Mesenchymal stem cell (in vitro differentiated cells and primary cell): ENCODE data around the gene RTL3.

ENCODE experiments used
- DNase-seq: peaks from one replicate; pipeline ENCODE4 v3.0.0-alpha.2; 2013
- H2AFZ ChIP-seq: one replicate; pipeline ENCODE4 v1.6.1; 2013; ENCODE audit warnings: low read depth, mild to moderate bottlenecking, control low read depth, inconsistent platforms, low read length, moderate library complexity
- H2AK5ac ChIP-seq: 2 replicates; pipeline ENCODE4 v1.6.1; 2013; ENCODE audit warnings: low read length, moderate library complexity, mild to moderate bottlenecking, inconsistent platforms; ENCODE audit not compliant: severe bottlenecking
- H2BK120ac ChIP-seq: one replicate; pipeline ENCODE4 v1.6.1; 2013; ENCODE audit warnings: low read depth, mild to moderate bottlenecking, inconsistent platforms, low read length, moderate library complexity
- H2BK12ac ChIP-seq, 2 experiments: one replicate each; pipeline ENCODE4 v1.6.1; 2013; ENCODE audit warnings: inconsistent platforms in 2 of 2, low read length in 2 of 2, mild to moderate bottlenecking in 2 of 2, moderate library complexity in 2 of 2, control low read depth in 1 of 2
- H2BK15ac ChIP-seq: one replicate; pipeline ENCODE4 v1.6.1; 2013; ENCODE audit warnings: mild to moderate bottlenecking, low read depth, inconsistent platforms; ENCODE audit not compliant: poor library complexity, severe bottlenecking
- H2BK5ac ChIP-seq: 2 replicates; pipeline ENCODE4 v1.6.1; 2013; ENCODE audit warnings: low read depth, mild to moderate bottlenecking, low read length, control low read depth, inconsistent platforms; ENCODE audit not compliant: poor library complexity, severe bottlenecking
- H3K14ac ChIP-seq, 2 experiments: one replicate each; pipeline ENCODE4 v1.6.1; 2013; ENCODE audit warnings: inconsistent platforms in 2 of 2, low read length in 2 of 2, control low read depth in 1 of 2, mild to moderate bottlenecking in 1 of 2, moderate library complexity in 1 of 2
- H3K18ac ChIP-seq, 2 experiments: one replicate each; pipeline ENCODE4 v1.6.1; 2013; ENCODE audit warnings: inconsistent platforms in 2 of 2, low read length in 2 of 2, control low read depth in 1 of 2, low read depth in 1 of 2, mild to moderate bottlenecking in 1 of 2
- H3K23ac ChIP-seq, 2 experiments: one replicate each; pipeline ENCODE4 v1.6.1; 2013; ENCODE audit warnings: inconsistent platforms in 2 of 2, low read length in 2 of 2, mild to moderate bottlenecking in 2 of 2, moderate library complexity in 2 of 2, control low read depth in 1 of 2
- H3K27ac ChIP-seq: 2 replicates; pipeline ENCODE4 v1.5.1; 2013; ENCODE audit warnings: mild to moderate bottlenecking, moderate library complexity, low read length, control low read depth, inconsistent platforms; ENCODE audit not compliant: poor library complexity, severe bottlenecking
- H3K27me3 ChIP-seq, 2 experiments: 2 replicates each; pipeline versions ENCODE4 v1.6.1 to v1.7.0; 2013; ENCODE audit warnings: low read length in 2 of 2, mild to moderate bottlenecking in 2 of 2, moderate library complexity in 2 of 2, control low read depth in 1 of 2, inconsistent platforms in 1 of 2; ENCODE audit not compliant: control insufficient read depth in 1 of 2, insufficient read depth in 1 of 2
- H3K36me3 ChIP-seq, 2 experiments: 2 replicates each; pipeline versions ENCODE4 v1.6.1 to v1.7.0; 2013; ENCODE audit warnings: low read length in 2 of 2, control low read depth in 1 of 2, inconsistent platforms in 1 of 2, low read depth in 1 of 2, mild to moderate bottlenecking in 1 of 2; ENCODE audit not compliant: insufficient read depth in 2 of 2, control insufficient read depth in 1 of 2
- H3K4ac ChIP-seq, 2 experiments: one replicate each; pipeline ENCODE4 v1.6.1; 2013; ENCODE audit warnings: inconsistent platforms in 2 of 2, low read length in 2 of 2, mild to moderate bottlenecking in 2 of 2, moderate library complexity in 2 of 2, control low read depth in 1 of 2, low read depth in 1 of 2
- H3K4me1 ChIP-seq: 2 replicates; pipeline ENCODE4 v1.6.1; 2013; ENCODE audit warnings: low read depth, low read length, control low read depth; ENCODE audit not compliant: control insufficient read depth, insufficient read depth
- H3K4me2 ChIP-seq: 2 replicates; pipeline ENCODE4 v1.6.1; 2013; ENCODE audit warnings: low read length, mild to moderate bottlenecking, inconsistent platforms; ENCODE audit not compliant: poor library complexity, severe bottlenecking
- H3K4me3 ChIP-seq, 2 experiments: 2 replicates each; pipeline versions ENCODE4 v1.5.1 to v1.7.0; 2013; ENCODE audit warnings: low read length in 2 of 2, mild to moderate bottlenecking in 2 of 2, control low read depth in 1 of 2, low read depth in 1 of 2; ENCODE audit not compliant: insufficient read depth in 1 of 2
- H3K79me1 ChIP-seq: replicated peaks from 2 replicates; pipeline ENCODE4 v1.6.1; 2013; ENCODE audit warnings: mild to moderate bottlenecking, control low read depth, low read length, inconsistent platforms; ENCODE audit not compliant: poor library complexity, severe bottlenecking
- H3K9ac ChIP-seq: 2 replicates; pipeline ENCODE4 v1.7.0; 2013; ENCODE audit warnings: mild to moderate bottlenecking, low read length, moderate library complexity
- H3K9me3 ChIP-seq: 2 replicates; pipeline ENCODE4 v1.7.0; 2013; ENCODE audit warnings: mild to moderate bottlenecking, low read length; ENCODE audit not compliant: control insufficient read depth
- H4K8ac ChIP-seq: one replicate; pipeline ENCODE4 v1.6.1; 2013; ENCODE audit warnings: inconsistent platforms, mild to moderate bottlenecking, low read length, moderate library complexity
- H4K91ac ChIP-seq: one replicate; pipeline ENCODE4 v1.6.1; 2013; ENCODE audit warnings: mild to moderate bottlenecking, low read length, inconsistent platforms
- WGBS: methylation state at CpG from one replicate; pipeline ENCODE4 v1.1.7; 2013; ENCODE audit warnings: mixed read lengths; 5-methylcytosine and 5-hydroxymethylcytosine counted together

RTL3 gene

GRCh38 chrX:78622831-78623230 lies 36.3 kb downstream of the RTL3 start:
- Histone ChIP-seq H2BK5ac (no peak overlapping the region), H3K9ac (no peak overlapping the region)
- 29% methylated on average over 1 of the region's 1 CpG for WGBS

GRCh38 chrX:78619834-78620233 lies 39.3 kb downstream of the RTL3 start:
- Histone ChIP-seq H3K36me3 (no peaks in the 10 kb centered on the region), H2BK15ac (no peak overlapping the region), H2BK12ac (no peak overlapping the region), H3K9me3 (no peaks in the 10 kb centered on the region), H2BK5ac (no peak overlapping the region), H3K4me2 (no peak overlapping the region), H2BK120ac (no peak overlapping the region), H3K27me3 (no peaks in the 10 kb centered on the region), H3K27ac (no peak overlapping the region), H3K18ac (no peak overlapping the region), H2AK5ac (no peak overlapping the region), H4K8ac (no peak overlapping the region), H3K4me3 (no peak overlapping the region), H3K9ac (no peak overlapping the region), H3K79me1 (no peaks in the 10 kb centered on the region), H3K4ac (no peak overlapping the region), H3K4me1 (no peaks in the 10 kb centered on the region), H3K23ac (no peak overlapping the region), H3K14ac (no peak overlapping the region), H4K91ac (no peak overlapping the region), H2AFZ (no peak overlapping the region)
- DNase-seq, result no peak
- 100% methylated on average over 2 of the region's 3 CpGs for WGBS

More at GRCh38 chrX:78622831-78623230, 36.3 kb downstream of the RTL3 start:
- Histone ChIP-seq H3K36me3 (no peaks in the 10 kb centered on the region), H3K27me3 (no peaks in the 10 kb centered on the region), H4K8ac (no peak overlapping the region), H3K4me3 (no peak overlapping the region), H2AK5ac (no peak overlapping the region), H2AFZ (no peak overlapping the region), H3K9me3 (peaks cover 2% of the 10 kb centered on the region), H3K4me2 (no peak overlapping the region), H3K4me1 (no peaks in the 10 kb centered on the region), H3K79me1 (no peaks in the 10 kb centered on the region), H2BK15ac (no peak overlapping the region), H4K91ac (no peak overlapping the region), H3K14ac (no peak overlapping the region), H3K23ac (no peak overlapping the region), H2BK12ac (no peak overlapping the region), H3K18ac (no peak overlapping the region), H3K4ac (no peak overlapping the region), H3K27ac (no peak overlapping the region), H2BK120ac (no peak overlapping the region)
- DNase-seq, result no peak

GRCh38 chrX:78618987-78619386 lies 40.1 kb downstream of the RTL3 start:
- H4K91ac ChIP-seq, result no peak overlapping the region
- no peak overlapping the region for H3K23ac ChIP-seq
- H2BK15ac ChIP-seq, result no peak overlapping the region
- H2BK5ac ChIP-seq, result no peak overlapping the region
- H3K79me1 ChIP-seq, result no peaks in the 10 kb centered on the region
- H3K27ac ChIP-seq, result no peak overlapping the region
- no peak overlapping the region for H2AFZ ChIP-seq
- no peak overlapping the region for H3K18ac ChIP-seq
- H3K14ac ChIP-seq, result no peak overlapping the region
- no peak overlapping the region for H2BK120ac ChIP-seq
- H2BK12ac ChIP-seq, result no peak overlapping the region
- no peaks in the 10 kb centered on the region for H3K36me3 ChIP-seq
- no peak overlapping the region for H3K4ac ChIP-seq
- H4K8ac ChIP-seq, result no peak overlapping the region
- DNase-seq, result no peak
- WGBS, result 94% methylated on average over 2 of the region's 2 CpGs
- no peaks in the 10 kb centered on the region for H3K27me3 ChIP-seq
- no peak overlapping the region for H3K4me3 ChIP-seq
- H3K9me3 ChIP-seq, result no peaks in the 10 kb centered on the region
- no peaks in the 10 kb centered on the region for H3K4me1 ChIP-seq
- H3K9ac ChIP-seq, result no peak overlapping the region
- no peak overlapping the region for H3K4me2 ChIP-seq
- no peak overlapping the region for H2AK5ac ChIP-seq

- Histone ChIP-seq H3K4me3 (no peak overlapping the region), H2AK5ac (no peak overlapping the region), H3K79me1 (no peaks in the 10 kb centered on the region), H3K14ac (no peak overlapping the region), H3K18ac (no peak overlapping the region), H2BK12ac (no peak overlapping the region), H3K4me1 (no peaks in the 10 kb centered on the region), H3K4me2 (no peak overlapping the region), H4K8ac (no peak overlapping the region), H3K27me3 (no peaks in the 10 kb centered on the region), H2BK15ac (no peak overlapping the region), H3K23ac (no peak overlapping the region), H3K9ac (no peak overlapping the region), H4K91ac (no peak overlapping the region), H2BK5ac (no peak overlapping the region), H3K36me3 (no peaks in the 10 kb centered on the region), H3K9me3 (no peaks in the 10 kb centered on the region), H3K27ac (no peak overlapping the region), H2BK120ac (no peak overlapping the region), H2AFZ (no peak overlapping the region), H3K4ac (no peak overlapping the region)
- WGBS, result no CpG with 5 or more reads among the region's 1 CpG
- no peak for DNase-seq
Observed at GRCh38 chrX:78614264-78614663, 44.9 kb downstream of the RTL3 start.
